ENCODE data around the gene AANAT.

- TF ChIP-seq TEAD4 (IDR thresholded peaks at IDR 0.05) (no peak), REST (IDR thresholded peaks at IDR 0.05; ENCODE audit: low read depth) (no peak), FOXM1 (IDR thresholded peaks at IDR 0.05; ENCODE audit: borderline replicate concordance, low read depth) (no peak), CREB1 (IDR thresholded peaks at IDR 0.05; ENCODE audit: low read depth) (no peak), YY1 (IDR thresholded peaks at IDR 0.05; ENCODE audit: low read depth) (no peak), ZBTB7A (IDR thresholded peaks at IDR 0.05; ENCODE audit: low read depth) (no peak), TCF12 (IDR thresholded peaks at IDR 0.05; ENCODE audit: low read depth) (no peak), EP300 (IDR thresholded peaks at IDR 0.05; ENCODE audit: borderline replicate concordance) (no peak), CEBPB (IDR thresholded peaks at IDR 0.05) (no peak), RAD21 (IDR thresholded peaks at IDR 0.05; ENCODE audit: low read depth) (no peak), MAX (IDR thresholded peaks at IDR 0.05) (no peak), USF1 (IDR thresholded peaks at IDR 0.05) (no peak)
Observed at GRCh38 chr17:76498876-76499251, 31.5 kb downstream of the AANAT start.

All from Ishikawa (cell line).